Adipose tissue (tissue), 3 donors: Measurements from ENCODE around the gene C2CD4D. TPM values are rescaled to one million over a fixed set of nuclear protein-coding genes. Genes with fewer than 3 reads are reported as not detected.
"Not testable (repeated sequence)": the region's sequence is repeated elsewhere in the genome, so short reads cannot be mapped to it uniquely, and the experiment has no call there.

ENCODE experiments used
- H3K27ac ChIP-seq: one replicate; pipeline ENCODE4 v1.5.1; 2013; ENCODE audit warnings: low read depth, low read length
- WGBS, 3 donors: extraction: QIAGEN DNeasy Blood & Tissue Kit; methylation state at CpG; one replicate each; pipeline ENCODE4 v1.1.7; 2013; 5-methylcytosine and 5-hydroxymethylcytosine counted together
- polyA plus RNA-seq, 3 donors: library from polyadenylated mRNA; stranded (reverse); fragments of 200-250 nt; gene quantifications; one replicate each; pipeline ENCODE4 v1.2.3, GENCODE V29; 2013
- donor health status: healthy with polysubstance abuse.
- donor health status: Bipolar disorder and iron deficiency.
- donor health status: healthy.

The C2CD4D gene
- under 1 TPM in 2 of 3 donors, not detected in 1; 0.09 to 0.72 TPM for polyA plus RNA-seq

DNA sequence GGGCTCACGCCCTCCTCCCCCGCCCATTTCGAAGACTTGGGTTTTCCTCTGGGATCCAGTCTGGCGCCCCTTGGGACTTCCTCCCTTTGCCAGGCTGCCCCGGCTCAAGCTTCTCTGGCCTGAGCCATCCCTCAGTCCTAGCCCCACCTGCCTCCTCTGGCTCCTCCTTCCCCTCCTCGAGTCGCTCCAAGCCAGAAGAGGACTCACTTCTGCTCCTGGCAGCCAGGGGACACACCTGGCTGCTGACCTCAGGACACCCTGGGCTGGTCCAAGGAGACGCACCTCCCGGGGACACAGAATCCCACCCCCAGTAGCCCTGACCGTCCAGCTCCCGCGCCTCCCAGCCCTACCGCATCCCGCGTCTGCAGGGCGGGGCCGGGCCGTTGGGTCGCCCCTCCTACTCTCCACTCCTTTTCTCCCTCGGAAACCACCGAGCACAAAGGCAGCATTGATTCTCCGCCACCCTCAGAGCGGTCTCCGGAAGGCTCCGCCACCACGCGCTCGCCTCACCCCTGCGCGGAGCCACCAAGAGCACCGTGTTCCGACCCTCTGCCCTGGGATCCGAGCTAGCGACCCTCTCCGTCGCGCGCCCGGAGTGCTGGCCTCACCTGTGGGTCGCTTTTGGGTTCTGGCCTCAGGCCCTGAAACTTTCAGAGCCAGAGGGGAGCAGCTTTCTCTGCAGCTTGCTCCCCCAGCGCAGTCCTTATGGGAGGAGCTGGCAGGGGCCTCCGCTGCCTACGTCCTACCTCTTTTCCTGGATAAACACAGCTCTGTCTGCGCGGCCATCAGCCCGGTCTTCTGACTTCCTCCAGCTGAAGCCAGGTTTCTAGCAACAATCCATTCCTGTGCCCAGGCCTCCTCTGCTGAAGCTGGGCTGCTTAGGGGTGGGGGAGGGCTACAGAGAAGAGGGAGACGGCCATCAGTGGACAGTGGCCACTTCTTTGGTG, at the start of gene C2CD4D:
C2CD4D (minus strand) TSS at position 364 of the 947 bp plus-strand sequence. CDS start 831 bp downstream, outside the sequence.
- 4 to 6% (median 4%) methylated on average over 47 of the region's 47 CpGs for WGBS, 3 donors
- H3K27ac ChIP-seq = no peak within 1 kb of the TSS

DNA sequence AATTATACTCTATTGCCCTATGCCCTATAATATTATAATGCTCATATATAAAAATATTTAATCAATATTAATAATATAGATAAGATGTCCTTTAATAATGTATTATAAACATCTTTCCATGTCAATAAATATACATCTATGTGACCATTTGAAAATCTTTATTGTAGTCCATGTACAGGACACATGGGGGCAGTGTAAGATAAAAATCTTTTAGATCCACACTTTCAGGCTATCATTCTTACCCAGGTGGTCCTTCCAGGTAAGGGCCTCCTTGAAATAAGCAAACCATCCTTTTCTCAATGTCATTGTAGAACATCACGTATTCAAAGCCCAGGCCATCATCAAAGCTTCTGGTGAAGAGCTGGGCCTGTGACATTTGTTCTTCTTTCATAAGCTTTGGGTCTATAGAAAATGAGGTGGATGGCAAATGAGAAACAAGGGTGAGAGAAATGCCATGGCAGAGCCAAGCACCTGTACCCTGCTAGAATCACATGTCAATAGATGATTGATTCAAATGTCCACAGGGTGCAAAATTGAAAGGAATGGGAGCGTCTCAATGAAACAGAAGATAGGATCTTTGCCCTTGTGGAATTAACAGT, 49.5 kb upstream of the C2CD4D start:
- 93 to 96% (median 94%) methylated on average over 2 of the region's 2 CpGs for WGBS, 3 donors

DNA sequence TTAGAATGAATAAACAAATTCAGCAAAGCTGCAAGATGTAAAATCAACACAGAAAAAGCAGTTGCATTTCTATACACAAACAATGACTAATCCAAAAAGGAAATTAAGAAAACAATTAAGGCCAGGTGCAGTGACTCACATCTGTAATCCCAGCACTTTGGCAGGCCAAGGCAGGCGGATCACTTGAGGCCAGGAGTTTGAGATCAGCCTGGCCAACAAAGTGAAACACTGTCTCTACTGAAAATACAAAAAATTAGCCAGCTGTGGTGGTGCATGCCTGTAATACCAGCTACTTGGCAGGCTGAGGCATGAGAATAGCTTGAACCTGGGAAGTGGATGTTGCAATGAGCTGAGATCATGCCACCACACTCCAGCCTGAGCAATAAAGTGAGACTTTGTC, 47.4 kb upstream of the C2CD4D start:
- 84 to 97% (median 86%) methylated on average over 1 of the region's 1 CpG for WGBS, 3 donors
- H3K27ac ChIP-seq = no peak overlapping the region

More for the DNA sequence above, 49.5 kb upstream of the C2CD4D start:
- H3K27ac ChIP-seq = no peak overlapping the region

DNA sequence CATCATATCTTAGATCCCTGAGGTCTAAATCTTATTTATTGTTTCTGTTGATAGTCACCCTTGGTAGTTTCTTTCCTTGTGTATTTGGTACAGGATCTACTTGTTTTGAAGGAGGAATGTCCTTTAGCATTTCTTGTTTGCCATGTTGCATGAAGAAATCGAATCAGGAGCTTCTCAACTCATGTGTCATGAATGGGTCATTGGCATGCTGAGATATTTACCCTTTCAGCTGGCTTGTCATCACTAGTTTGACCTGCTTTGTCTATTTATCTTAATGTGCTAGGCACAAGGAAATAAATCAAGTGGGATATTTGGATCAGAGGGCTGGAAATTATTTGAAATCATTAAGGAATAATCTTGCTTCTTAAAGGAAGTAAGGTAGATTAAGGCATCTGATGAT, 45.9 kb upstream of the C2CD4D start:
- WGBS, 3 donors = 67 to 90% (median 90%) methylated on average over 1 of the region's 1 CpG
- H3K27ac ChIP-seq = no peak overlapping the region

DNA sequence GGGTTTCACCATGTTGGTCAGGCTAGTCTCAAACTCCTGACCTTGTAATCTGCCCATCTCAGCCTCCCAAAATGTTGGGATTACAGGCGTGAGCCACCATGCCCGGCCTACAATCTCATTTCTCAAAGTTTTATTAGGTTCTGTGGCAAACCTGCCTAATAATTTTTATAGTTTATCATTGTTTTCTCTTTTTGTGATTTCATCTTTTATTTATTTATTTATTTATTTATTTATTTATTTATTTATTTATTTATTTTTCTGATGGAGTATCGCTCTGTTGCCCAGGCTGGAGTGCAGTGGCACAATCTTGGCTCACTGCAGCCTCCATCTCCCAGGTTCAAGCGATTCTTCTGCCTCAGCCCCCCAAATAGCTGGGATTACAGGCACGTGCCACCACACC, 45.3 kb upstream of the C2CD4D start:
- WGBS, 3 donors = 99 to 100% (median 100%) methylated on average over 5 of the region's 5 CpGs
- H3K27ac ChIP-seq = not testable (repeated sequence)

DNA sequence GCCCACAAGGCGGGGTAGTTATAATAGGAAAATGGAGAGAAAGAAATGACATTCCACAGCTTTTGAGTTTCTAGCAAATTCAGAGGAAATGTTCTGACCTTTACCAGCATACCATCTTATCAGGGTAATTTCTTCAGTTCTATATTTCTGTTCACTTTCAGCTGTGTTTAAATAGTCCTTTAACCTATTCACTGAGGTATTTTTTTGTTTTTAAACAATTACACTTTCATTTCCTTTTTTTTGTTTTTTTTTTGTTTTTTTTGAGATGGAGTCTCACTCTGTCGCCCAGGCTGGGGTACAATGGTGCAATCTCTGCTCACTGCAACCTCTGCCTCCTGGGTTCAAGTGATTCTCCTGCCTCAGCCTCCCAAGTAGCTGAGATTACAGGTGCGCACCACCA, 44.8 kb upstream of the C2CD4D start:
- H3K27ac ChIP-seq = not testable (repeated sequence)
- 90 to 98% (median 96%) methylated on average over 3 of the region's 3 CpGs for WGBS, 3 donors

DNA sequence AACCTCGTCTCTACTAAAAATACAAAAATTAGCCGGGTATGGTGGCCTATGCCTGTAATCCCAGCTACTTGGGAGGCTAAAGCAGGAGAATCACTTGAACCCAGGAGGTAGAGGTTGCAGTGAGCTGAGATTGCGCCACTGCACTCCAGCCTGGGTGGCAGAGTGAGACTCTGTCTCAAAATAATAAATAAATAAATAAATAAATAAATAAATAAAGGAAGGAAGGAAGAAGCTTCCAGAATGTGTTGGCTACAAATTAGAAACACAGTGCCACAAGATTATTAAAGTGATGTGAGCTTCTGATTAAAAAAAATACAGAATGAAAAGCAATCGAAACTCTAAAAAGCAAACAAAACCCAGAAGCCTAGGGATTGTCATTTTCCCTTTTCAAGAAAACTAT, 44.3 kb upstream of the C2CD4D start:
- WGBS, 3 donors = 88 to 100% (median 97%) methylated on average over 4 of the region's 4 CpGs
- not testable (repeated sequence) for H3K27ac ChIP-seq

DNA sequence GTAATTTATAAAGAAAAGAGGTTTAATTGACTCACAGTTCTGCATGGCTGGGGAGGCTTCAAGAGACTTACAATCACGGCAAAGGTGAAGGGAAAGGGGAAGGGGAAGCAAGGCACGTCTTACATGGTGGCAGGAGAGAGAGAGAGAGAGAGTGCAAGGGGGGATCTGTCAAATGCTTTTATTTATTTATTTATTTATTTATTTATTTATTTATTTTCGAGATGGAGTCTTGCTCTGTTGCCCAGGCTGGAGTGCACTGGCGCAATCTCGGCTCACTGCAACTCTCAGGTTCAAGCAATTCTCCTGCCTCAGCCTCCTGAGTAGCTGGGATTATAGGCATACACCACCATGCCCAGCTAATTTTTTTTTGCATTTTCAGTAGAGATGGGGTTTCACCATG, 43.3 kb upstream of the C2CD4D start:
- WGBS, 3 donors = 88 to 93% (median 93%) methylated on average over 5 of the region's 5 CpGs
- not testable (repeated sequence) for H3K27ac ChIP-seq

DNA sequence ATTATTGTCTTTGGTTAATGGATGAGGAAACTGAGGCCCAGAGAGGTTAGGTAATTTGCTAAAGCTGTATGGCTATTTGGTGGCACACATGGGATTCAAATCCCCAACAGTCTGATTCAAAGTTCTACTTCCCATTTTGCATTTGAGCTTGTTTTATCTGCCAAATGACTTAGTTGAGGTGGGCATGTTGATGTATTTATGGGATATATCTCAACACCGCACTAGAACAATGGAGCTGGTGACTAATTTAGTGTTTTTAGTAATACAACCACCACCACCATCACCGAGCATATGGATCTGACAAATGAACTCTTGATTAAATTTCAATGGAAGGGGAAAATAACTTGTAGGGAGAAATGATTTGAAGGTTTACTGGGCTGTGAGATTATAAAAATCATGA, 42.8 kb upstream of the C2CD4D start:
- WGBS, 3 donors = 93 to 98% (median 94%) methylated on average over 2 of the region's 2 CpGs
- no peak overlapping the region for H3K27ac ChIP-seq

DNA sequence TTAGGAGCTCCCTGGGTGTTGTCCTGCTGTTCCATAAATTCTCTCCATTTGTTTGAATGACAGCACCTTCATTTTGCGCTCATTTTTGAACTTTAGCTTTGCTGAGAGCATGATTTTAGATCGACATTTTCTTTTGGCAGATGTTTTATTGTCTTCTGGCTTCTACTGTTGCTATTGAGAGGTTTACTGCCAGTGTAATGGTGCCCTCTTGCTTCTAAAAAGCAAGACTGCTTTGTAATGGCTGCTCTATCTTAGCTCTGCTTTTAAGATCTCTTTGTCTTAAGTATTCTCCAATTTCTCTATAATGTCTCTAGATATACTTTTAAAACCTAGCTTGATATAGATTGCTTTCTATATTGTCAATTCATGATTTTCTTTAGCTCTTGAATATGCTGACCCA, 41.9 kb upstream of the C2CD4D start:
- H3K27ac ChIP-seq = no peak overlapping the region
- WGBS, 3 donors = 40 to 59% (median 47%) methylated on average over 2 of the region's 2 CpGs

DNA sequence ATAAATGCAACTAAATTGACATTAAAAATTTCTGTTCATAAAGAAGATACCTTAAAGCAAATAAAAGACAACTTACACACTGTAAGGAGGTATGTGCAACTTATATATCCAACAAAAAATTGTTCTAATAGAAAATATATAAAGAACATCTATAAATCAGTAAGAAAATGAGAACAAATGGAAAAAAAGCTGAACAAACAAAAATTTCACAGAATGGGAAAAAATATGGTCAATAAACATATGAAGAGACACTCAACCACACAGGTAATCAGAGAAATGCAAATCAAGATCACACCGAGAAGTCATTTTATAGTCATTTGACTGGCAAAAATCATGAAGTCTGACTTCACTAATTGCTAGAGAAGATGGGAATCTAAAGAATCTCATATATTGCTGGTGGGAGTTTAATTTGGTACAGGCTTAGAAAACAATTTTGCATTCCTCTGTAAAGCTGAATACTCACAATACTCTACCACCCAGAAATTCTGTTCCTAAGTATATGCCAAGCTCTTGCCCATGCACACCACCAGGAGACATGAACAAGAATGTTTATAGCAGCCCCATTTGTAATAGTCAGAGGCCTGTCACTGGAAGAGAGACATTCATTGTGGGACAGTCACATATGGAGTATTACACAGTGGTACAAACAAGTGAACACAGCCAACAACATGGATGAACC, 35.9 kb upstream of the C2CD4D start:
- 93 to 100% (median 95%) methylated on average over 1 of the region's 1 CpG for WGBS, 3 donors
- H3K27ac ChIP-seq = no peak overlapping the region

DNA sequence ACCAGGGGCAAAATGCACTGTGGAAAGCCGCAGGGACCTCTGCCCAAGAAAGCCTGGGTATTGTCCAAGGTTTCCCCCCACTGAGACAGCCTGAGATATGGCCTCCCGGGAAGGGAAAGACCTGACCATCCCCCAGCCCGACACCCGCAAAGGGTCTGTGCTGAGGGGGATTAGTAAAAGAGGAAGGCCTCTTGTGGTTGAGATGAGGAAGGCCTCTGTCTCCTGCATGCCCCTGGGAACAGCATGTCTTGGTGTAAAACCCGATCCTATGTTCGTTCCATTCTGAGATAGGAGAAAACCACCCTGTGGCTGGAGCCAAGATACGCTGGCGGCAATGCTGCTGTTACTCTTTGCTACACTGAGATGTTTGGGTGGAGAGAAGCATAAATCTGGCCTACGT, 33.2 kb upstream of the C2CD4D start:
- not testable (repeated sequence) for H3K27ac ChIP-seq
- 51 to 62% (median 52%) methylated on average over 9 of the region's 9 CpGs for WGBS, 3 donors

DNA sequence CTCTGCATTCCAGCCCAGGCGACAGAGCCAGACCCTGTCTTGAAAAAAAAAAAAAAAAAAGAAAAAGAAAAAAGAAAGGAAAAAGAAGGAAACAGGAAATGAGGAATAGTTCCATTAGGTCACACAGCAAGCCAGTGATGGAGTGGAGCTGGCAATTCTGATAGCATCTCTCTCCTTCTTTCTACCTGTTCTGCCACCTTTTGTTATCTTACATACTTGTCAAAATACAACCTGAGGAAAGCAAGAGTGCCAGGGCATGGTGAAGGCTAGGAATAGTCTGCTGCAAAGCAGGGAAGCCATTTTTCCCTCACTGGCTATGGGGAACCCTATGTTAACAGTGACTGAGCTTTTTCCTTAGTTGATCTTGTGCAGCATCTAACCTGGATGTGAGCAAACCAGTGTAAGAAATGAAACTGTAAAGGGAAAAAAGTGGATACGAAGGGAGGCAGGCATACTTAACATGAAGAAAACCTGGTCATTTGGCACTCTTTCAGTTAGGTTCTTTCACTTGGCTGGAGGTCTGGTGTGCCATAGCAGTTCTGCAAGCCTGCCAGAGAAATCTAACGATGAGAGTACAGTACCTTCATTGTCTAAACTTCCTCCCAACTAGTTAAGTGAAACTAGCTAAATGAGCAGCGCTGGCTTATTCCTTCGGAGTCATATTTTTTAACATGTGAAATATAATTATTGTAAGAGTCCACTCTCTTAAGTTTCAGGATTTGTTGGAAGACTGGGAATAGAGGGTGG, 31.8 kb upstream of the C2CD4D start:
- no peak overlapping the region for H3K27ac ChIP-seq
- WGBS, 3 donors = 49 to 67% (median 58%) methylated on average over 5 of the region's 5 CpGs

DNA sequence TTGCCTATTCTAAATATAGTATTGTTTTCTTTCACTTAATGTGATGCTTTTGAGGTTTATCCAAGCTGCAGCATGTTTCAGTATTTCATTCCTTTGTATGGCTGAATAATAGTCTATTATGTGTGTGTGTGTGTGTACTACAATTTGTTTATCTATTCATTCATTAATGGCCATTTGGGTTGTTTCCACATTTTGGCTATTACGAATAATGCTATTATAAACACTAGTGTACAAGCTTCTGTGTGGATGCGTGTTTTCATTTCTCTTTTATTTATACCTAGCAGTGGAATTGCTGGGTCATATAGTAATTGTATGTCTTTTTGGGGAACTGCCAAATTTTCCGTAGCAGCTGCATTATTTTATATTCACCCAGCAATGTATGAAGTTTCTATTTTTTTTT, 28.9 kb upstream of the C2CD4D start:
- H3K27ac ChIP-seq = no peak overlapping the region
- WGBS, 3 donors = 29 to 53% (median 52%) methylated on average over 3 of the region's 3 CpGs

DNA sequence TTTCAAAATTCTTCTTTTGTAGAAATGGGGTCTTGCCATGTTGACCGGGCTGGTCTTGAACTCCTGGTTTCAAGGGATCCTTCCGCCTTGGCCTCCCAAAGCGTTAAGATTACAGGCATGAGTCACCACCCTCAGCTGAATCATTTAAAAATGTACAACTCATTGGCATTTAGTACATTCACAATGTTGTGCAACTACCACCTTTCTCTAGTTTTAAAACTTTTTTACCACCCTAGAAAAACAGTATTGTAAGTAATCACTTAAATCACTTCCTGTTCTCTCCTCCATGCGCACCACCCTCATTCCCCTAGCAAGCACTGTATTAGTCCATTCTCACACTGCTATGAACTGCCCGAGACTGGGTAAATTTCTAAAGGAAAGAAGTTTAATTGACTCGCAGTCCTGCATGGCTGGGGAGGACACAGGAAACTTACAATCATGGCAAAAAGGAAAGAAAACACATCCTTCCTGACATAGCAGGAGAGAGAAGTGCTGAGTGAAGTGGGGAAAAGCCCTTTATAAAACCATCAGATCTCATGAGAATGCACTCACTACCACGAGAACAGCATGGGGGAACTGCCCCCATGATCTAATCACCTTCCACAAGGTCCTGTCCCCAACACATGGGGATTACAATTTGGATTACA, 28.3 kb upstream of the C2CD4D start:
- 53 to 77% (median 55%) methylated on average over 7 of the region's 7 CpGs for WGBS, 3 donors
- H3K27ac ChIP-seq = no peak overlapping the region

DNA sequence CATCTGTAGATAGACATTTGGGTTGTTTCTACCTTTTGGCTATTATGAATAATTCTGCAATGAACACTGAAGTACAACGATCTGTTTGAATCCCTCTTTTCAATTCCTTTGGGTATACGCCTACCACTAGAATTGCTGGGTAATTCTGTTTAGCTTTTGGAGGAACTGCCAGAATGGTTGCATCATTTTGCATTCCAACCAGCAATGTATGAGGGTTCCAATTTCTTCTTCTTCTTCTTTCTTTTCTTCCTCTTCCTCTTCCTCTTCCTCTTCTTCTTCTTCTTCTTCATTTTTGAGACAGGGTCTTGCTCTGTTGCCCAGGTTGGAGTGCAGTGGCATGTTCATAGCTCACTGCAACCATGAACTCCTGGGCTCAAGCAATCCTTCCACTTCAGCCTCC, 27.7 kb upstream of the C2CD4D start:
- H3K27ac ChIP-seq = no peak overlapping the region
- WGBS, 3 donors = 38 to 89% (median 54%) methylated on average over 2 of the region's 2 CpGs

DNA sequence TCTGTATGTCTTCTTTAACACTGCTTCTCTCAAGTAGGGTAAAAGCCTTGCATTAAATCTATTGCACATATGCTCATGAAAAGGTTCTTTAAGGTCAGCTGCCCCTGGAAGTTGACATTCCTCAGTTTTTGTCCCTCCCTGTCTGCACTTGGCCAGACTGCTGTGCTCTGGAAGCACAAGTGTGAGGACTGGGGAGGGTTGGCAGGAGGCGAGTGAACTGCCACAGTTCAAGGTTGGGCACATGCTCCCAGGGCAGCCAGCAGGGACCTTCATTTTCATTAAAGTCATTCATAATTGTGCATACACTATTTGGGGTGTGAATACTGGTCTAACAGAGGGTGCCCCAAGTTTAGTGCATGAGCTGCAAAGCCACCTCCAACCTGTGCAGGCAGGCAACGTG, 24.8 kb upstream of the C2CD4D start:
- 17 to 61% (median 38%) methylated on average over 2 of the region's 2 CpGs for WGBS, 3 donors
- no peak overlapping the region for H3K27ac ChIP-seq

DNA sequence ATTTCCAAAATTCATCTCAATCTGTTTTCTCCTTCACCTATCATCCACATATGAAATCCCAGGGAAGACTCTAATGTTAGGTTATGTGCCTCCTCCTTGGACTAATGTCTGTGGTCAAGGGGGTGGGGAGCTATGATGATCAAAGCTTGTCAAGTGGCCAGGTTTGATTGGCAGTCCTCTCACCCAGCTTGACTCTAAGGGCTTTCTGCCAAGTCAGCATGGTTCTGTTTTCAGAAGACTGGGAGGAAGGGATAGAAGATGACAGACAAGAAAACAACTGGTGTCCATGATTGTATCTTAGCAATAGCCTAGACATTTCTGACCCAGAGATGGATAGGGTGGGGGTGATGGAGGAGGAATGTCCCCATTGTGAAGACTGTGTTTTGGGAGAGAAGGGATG, 23.0 kb upstream of the C2CD4D start:
- H3K27ac ChIP-seq = no peak overlapping the region
